Measurements from ENCODE around the gene ADSS1.

The ADSS1 gene

GRCh38 chr14:104751539-104752422, 27.8 kb downstream of the ADSS1 start:
- DNase-seq = no peak

DNA sequence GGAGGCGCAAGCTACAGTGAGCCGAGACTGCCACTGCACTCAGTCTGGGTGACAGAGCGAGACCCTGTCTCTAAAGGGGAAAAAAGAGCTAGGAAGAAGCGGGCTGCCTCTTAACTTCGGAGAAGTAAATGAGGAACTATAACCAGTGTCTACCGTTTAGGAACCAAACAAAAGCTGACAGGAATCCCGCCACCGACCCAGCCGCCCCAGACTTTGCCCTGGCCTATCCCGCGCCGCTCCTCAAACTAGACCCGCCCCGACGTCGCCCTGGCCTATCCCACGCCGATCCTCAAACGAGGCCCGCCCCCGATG, 28.4 kb downstream of the ADSS1 start:
- DNase-seq = no peak

DNA sequence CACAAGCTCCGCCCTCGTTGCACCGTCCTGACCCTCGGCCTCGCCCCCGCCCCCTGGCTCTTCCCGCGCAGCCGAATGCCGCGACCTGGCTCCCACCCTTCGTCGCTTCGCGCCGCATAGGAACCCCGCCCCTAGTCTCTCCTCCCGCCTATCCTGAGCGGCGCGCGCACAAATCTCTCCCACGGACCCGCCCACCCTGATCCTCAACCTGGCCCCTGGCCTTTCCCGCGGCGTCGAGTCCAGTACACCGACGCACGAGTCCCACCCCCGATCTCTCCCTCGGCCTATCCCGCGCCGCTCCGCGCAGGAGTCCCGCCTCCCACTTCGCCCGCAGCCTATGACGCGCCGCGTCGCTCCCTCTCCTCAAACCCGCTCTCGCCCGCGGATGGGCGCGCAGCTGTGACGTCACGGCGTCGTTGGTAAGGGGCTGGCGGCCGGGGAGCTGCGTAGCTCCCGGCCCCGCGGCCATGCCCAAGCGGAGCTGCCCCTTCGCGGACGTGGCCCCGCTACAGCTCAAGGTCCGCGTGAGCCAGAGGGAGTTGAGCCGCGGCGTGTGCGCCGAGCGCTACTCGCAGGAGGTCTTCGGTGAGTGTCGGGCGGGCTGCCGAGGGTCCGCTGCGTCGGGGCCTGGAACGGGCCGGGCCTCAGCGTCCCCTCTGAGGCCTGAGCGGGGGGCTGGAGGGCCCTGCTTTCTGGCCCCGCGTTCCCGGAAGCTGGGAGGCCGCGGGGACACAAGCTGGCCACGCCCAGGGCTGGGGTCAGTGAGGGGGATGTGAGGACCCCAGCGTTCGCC, 28.9 kb downstream of the ADSS1 start, which contains the start of gene SIVA1:
SIVA1 (plus strand) TSS at position 413 of the 793 bp plus-strand sequence; CDS start at position 468, 55 bp downstream.
- DNase-seq = peak; percentile 99

- DNase-seq = peak; percentile 21
These were observed 29.6 kb downstream of the ADSS1 start for GRCh38 chr14:104753528-104754212.

GRCh38 chr14:104754213-104754851, 30.3 kb downstream of the ADSS1 start:
- DNase-seq = no peak

DNA sequence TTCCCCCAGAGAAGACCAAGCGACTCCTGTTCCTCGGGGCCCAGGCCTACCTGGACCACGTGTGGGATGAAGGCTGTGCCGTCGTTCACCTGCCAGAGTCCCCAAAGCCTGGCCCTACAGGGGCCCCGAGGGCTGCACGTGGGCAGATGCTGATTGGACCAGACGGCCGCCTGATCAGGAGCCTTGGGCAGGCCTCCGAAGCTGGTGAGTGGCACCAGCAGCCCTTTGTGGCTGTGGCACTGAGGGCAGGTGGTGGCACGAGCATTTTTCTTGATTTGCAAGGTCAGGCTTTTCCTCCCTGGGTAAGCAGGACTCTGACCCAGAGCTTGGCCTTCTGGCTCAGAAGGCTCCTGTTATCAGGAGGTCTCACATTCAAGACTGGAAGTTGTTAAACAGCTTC, 31.6 kb downstream of the ADSS1 start:
- DNase-seq = no peak

DNA sequence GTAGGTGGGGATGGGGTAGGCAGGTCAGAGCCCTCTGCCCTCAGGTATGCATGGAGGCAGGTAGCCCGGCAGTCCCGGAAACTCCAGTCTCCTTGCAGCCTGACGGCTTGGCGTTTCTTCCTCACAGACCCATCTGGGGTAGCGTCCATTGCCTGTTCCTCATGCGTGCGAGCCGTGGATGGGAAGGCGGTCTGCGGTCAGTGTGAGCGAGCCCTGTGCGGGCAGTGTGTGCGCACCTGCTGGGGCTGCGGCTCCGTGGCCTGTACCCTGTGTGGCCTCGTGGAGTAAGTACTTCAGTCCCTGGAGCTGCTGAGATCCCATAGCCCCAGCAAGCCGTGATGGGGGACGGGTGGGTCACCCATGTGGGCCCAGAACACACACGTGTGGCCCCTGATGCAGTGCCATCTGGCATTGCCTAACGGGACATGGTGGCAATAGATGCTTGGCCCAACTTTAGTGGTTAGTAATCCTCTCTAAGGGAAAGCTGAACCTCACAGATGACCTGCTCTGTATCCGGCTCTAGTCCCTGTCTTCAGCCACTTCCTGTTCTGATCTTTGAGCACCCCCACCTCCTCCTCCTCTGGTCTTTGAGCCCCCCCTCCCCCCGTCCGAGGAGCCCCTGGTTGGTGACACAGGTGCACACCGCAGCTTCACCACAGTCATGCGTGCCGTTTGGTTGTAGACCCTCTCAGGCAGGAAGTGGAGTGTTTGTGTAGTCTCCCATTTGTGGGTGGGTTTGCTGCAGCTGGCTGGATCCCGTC, 32.6 kb downstream of the ADSS1 start:
- no peak for DNase-seq

DNA sequence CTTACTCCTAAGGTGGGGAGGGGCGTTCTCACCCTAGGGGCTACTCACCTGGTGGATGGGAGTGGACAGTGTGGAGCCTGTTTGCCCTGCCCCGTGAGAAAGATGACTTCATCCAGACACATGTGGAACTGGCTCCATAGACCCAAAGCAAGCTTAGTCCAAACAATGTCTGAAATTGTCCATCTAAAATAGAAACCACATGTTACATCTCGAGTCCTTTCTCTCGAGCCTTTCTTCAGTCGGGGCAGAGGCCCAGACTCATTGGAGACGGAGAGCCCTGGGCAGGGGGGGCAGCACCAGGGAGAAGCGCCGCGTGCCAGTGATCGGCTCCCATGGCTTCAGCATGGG, 33.2 kb downstream of the ADSS1 start:
- DNase-seq = no peak

DNA sequence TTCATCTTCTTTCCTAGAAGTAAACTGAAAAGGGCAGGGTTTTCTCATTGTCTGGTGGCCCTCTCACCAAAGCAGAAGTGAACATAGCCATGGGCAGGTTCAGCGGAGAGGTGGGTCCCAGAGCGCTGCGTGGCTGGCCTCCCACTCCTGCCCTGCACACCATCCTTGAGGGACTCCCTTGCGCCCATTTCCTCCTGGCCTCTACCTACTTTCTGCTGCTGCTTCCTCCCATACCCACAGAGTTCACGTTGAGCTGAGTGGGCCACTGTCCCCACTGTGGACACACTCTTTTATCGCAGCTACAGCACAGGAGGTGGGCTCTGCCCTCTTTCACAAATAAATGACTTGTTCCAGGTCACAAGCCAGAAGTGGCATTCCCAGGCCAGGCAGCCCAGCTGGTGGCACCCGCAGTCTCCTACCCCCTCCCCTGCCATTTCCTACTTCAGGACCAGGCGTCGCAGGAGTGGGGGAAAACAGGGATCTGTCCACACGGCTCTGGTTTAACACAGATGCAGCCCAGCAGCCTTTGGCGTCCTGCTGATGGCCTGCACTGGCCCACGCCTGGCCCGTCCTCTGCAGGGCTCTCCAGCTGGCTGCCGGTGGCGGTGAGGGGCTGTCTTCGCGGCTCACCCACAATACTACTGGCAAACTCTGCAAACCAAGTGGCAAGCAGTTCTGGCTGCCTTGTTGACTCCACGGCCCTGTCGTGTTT, 33.8 kb downstream of the ADSS1 start:
- no peak for DNase-seq

GRCh38 chr14:104758981-104759969, 35.2 kb downstream of the ADSS1 start:
- DNase-seq = no peak

GRCh38 chr14:104765517-104765916, 41.5 kb downstream of the ADSS1 start:
- DNase-seq = no peak

- no peak for DNase-seq
These were observed 42.3 kb downstream of the ADSS1 start for GRCh38 chr14:104766256-104766862.

- no peak for DNase-seq
These were observed 43.0 kb downstream of the ADSS1 start for GRCh38 chr14:104766863-104767633.

DNA sequence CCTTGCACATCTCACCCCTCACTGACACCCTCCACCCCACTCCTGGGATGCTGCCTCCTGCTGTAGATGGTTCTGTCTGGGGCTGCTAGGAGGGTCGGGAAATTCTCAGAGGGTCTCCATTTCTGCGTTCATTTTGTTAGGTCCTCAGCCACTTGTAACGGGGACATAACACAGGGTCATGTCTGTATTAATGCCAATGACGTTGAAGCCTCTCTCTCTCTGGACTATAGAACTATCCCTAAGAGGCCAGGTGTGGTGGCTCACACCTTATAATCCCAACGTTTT, 43.5 kb downstream of the ADSS1 start:
- DNase-seq = no peak

DNA sequence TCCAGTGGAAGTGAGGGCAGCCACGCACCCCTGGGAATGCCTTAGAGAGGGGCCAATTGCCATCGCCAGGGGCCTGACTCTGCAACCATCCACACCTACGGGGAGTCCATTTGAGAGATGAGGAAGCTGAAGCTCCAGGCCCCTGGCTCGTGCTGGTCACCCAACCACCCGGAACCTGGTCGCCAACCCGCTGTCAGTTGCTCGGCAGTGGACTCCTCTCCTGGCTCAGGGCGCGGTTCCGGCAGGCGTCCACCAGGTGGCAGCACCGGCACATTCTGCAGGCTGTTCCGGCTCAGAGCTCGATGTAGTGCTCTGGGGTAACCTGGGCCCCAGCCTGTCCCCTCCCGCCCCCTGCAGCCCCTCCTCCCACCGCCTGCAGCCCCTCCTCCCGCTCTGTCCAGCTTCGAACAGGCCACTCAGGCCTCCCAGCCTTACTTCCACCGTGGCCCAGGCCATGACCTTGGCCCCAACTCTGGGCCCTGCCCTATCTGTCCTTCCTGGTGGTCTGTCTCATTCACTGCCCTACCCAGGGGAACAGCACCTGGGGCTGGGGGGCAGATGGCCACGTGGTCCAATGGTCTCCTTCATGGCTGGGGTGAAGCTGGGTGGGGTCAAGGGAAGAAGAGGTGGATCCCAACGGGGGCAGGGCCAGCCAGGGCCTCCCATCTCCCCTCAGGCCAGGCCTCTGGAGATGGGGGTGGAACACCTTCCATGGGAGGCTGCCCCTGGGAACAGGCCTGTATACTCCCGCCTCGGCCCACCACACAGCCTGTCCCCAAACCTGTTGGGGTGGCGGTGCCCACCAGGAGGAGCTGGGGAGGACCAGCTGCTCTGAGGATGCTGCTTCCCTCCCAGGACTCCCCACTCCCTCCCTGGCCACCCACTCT, 44.7 kb downstream of the ADSS1 start:
- DNase-seq = peak; percentile 93

DNA sequence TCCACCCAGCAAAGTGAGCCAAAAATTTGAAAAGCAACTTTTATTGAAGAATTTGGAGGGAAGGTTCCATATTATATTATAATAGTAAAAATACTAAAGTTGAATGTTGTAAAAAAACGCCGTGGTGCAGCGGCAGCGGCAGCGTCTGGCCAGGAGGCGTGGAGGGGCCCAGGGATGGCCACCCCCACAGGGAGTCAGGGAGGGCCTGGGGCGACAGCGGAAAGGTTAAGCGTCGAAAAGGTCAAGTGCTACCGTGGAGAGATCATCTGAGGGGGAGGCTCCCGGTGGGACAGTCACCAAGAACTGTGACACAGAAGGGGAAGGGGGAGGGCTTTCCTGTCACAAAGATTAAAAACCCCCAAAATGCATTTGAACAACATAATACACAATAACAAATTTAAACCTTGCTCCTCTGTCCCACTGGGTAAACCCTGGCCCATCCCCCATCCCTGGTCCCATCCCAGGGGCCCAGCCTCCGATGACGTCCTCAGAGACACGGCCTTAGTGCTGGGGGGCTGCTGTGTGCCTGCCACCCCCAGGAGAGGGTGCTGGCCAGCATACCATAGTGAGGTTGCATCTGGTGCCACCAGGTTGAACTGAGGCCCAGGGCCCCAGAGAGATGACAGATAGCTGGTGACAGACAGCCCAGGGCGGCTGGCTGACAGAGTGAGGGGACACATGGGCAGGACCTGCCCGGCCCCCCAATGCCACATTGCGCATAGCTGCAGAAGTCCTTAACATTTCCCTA, 45.5 kb downstream of the ADSS1 start:
- DNase-seq = no peak

- no peak for DNase-seq
These were observed 46.1 kb downstream of the ADSS1 start for GRCh38 chr14:104770072-104770579.
